Neural cell (in vitro differentiated cells): Measurements from ENCODE around the gene TOMM7.

Experiments used
- CTCF ChIP-seq: fragments of 450-650 bp; IDR thresholded peaks from 2 replicates; pipeline ENCODE4 v1.5.1; 2014; ENCODE audit warnings: antibody characterized with exemption, mild to moderate bottlenecking, moderate library complexity; ENCODE audit not compliant: poor library complexity, severe bottlenecking
- POLR2AphosphoS5 ChIP-seq: IDR thresholded peaks from 2 replicates; pipeline ENCODE4 v1.6.1; 2012
- REST ChIP-seq: IDR thresholded peaks from 2 replicates; pipeline ENCODE4 v1.6.1; 2012; ENCODE audit warnings: borderline replicate concordance
- SMC3 ChIP-seq: fragments of 450-650 bp; conservative IDR thresholded peaks from 2 replicates; pipeline ENCODE4 v1.6.1; 2014; ENCODE audit warnings: antibody characterized with exemption, mild to moderate bottlenecking, moderate library complexity; ENCODE audit not compliant: poor library complexity
- TAF1 ChIP-seq: IDR thresholded peaks from 2 replicates; pipeline ENCODE4 v1.6.1; 2012; ENCODE audit warnings: low read depth

GRCh38 chr7:22853674-22854157 is 31.1 kb upstream of the TOMM7 start:
- TF ChIP-seq CTCF (no peak), POLR2AphosphoS5 (no peak), REST (no peak), SMC3 (no peak), TAF1 (no peak)
